AG08396 (cell line): ENCODE data around the gene TBC1D17.

ENCODE experiments used
- DNase-seq: peaks from one replicate; pipeline ENCODE4 v3.0.0; 2012; ENCODE audit warnings: low spot score, mixed read lengths

The TBC1D17 gene

DNA sequence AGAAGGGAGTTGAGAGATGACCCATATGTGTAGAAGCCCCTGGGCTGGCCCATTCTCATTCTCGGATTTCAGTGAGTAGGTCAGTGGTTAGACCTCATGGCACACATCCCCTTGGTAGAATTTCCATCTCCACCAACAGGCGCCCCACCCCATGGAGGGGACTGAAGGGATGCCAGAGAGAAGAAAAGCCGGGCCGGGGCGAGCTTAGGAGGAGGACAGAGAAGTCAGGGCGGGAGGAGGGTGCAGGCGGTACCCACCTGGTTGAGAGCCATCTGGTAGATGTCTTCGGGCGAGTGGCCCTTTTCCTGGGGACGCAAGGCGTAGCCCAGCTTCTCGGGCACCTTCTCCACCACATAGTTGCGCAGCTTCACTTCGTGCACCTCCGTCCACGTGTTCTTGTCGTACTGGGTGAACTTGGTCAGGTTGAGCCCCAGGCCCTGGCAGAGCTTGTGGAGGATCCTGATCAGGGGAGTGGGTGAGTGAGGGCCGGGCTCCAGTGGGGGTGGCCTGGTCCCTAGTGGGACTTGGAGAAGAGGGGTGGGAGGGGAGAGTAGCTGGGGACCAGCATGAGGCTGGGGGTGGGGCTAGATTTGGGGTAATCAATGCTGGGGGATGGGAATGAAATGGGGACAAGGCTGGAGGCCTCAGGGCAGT, 16.6 kb downstream of the TBC1D17 start:
- DNase-seq, result no peak

DNA sequence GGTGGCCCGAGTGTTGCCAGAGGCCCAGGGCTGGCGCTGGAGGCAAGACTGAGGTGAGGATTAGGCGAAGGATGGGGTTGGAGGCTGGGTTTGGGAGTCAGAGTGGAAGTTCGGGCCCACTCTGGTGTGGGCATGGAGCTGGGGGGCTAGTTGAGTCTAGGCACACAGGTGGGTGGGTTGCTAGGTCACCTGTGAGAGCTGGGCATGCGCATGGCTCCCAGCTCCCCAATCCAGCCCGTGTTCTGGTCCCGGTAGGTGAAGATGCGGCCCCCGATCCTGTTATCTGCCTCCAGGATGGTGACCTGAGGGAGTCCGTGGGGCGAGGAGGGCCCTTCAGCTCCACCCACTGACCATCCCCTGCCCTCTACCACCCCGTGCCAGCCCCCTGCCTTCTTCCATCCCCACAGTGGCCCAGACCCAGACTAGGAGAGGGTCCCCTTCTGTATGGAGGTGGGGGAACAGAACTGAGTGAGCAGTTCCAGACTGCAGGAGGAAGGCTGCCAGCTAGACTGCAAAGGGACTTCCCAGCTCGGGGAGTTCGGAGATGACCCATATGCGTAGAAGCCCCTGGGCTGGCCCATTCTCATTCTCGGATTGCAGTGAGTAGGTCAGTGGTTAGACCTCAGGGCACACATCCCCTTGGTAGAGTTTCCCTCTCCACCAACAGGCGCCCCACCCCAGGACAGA, 17.5 kb downstream of the TBC1D17 start:
- DNase-seq, result no peak

DNA sequence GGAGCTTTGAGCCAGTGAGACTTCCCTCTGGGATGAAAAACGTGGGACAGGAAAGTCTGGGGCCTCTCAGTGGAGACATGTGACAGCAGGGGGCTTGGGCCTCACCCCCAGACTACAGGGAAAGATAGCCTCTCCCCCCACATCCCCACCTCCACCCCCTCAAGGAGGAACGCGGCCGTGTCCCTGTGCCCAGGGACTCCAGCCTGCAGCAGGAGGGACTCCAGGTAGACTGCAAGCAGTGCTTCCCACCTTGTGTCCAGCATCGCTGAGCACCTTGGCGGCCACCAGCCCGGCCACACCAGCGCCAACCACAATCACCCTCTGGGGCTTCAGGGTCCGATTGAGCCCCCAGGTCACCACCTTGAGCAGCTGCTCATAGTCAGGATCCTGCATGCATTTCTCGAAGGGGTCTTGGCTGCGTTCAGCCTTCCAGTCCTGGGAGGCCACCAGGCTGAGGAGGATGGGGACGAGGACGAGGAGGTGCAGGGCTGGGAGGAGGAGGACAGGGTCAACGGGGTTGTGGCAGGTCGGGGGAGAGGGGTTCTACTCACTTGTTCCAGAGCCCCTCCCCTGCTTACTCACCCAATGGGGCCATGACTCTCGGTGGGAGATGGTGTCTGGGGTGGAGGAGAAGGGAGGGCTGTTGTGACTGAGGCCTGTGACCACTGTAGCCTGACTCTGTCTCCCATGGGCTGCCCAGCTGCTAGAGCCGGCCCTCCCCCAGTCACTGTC, 18.2 kb downstream of the TBC1D17 start:
- DNase-seq, result no peak

GRCh38 chr19:49896863-49897621, 19.5 kb downstream of the TBC1D17 start, which contains the start of gene IL4I1:
TSS of gene IL4I1 (minus strand) at chr19:49896887. CDS start at chr19:49896160, 727 bp downstream.
- no peak for DNase-seq

- DNase-seq, result no peak
Measured at GRCh38 chr19:49904136-49904535, 26.6 kb downstream of the TBC1D17 start.

GRCh38 chr19:49906879-49907564, 29.5 kb downstream of the TBC1D17 start:
- no peak for DNase-seq

- DNase-seq, result no peak
Measured at GRCh38 chr19:49907745-49908446, 30.4 kb downstream of the TBC1D17 start.

DNA sequence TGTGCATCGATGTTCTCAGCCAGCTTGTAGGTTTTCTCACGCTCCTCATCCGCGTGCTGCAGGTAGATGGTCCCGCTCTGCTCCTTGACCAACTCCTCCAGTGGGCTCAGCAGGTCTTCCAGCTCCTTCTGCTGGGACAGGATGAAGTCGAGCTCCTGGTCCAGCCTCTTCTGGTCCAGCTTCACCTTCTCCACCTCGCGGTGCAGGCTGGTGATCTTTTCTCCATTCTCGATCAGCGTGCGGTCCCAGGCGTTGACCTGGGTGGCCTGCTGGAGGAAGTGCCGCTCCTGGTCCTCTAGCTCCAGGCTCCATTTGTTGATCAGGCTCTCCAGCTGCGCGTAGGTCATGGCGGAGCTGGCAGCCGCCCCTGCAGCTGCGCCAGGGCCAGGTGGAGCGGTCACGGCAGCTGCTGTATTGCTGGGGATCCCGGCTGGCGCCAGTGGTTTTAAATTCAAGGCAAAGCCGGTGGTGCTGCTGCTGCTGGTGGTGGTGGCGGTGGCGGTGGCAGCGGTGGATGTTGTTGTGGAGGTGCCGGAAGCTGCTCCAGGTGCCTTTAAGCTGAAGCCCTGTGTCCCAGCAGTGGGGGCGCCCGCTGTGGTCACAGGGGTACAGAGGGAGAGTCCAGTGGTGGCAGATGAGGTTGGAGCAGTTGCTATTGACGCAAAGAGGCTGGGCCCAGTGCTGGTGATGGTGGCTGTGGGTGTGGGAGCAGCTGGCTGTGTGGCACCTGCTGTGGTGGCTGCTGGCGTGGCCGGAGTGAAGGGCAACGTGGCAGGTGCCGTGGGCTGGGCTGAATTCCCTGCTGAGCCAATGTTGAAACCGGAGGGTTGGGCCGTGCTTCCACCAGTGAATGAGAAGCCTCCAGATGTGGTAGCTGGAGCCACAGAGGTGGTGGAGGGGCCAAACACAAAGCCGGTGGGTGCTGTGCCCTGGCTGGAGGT, 31.2 kb downstream of the TBC1D17 start:
- DNase-seq, result no peak

GRCh38 chr19:49910179-49910578, 32.7 kb downstream of the TBC1D17 start:
- no peak for DNase-seq

DNA sequence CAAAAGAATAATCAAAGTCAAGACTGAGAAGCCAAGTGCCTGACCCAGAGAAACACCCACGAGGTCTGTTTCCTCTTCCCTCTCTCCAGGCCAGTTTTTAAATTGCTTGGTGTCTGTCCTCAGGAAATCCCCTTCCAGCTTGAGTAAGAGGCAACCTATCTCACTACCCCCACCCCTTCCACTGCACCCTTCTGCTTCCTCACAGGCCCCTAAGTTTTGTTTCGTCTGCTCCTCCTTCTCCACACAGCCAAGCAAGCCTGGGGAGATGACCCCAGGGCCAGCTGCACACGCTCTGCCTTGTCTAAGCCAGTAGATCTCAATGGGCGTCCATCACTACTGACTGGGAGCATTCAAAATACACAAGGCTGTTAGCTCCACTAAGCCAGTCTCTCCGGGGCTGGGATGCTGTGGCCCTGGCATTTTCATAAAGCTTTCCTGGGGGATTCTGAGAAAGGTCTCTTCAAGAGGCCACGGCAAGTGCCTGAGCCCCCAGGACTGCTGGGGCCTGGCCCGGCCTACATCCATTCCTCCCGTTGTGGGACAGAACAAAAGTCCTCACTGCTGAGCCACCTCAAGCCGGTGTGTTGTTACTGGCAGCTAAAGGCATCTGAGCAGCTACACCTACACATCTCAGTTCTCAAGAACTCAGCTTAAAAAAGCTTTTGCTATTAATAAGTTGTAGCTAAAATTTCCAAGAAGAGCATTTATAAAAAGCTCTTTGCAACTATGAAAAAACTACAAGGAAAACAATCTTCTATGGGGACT, 34.1 kb downstream of the TBC1D17 start:
- DNase-seq, result no peak

GRCh38 chr19:49912965-49913685, 35.6 kb downstream of the TBC1D17 start:
- DNase-seq, result no peak

- DNase-seq, result no peak
Measured at GRCh38 chr19:49913720-49914119, 36.2 kb downstream of the TBC1D17 start.

DNA sequence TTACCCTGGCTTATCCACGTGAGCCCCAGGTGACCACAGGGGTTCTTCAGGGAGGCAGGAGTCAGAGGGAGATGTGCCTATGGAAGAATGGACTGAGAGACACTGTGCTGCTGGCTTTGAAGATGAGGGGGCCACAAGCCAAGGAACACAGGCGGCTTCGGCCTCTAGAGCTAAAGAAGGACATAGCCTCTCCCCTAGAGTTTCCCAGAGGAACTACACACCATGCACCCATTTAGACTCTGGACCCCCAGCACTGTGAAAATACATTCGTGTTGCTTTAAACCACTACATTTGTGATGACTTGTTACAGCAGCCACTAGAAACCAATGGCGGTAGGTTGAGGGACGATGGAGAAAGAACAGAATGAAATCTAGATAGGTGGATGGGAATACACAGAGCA, 37.8 kb downstream of the TBC1D17 start:
- DNase-seq, result no peak

- no peak for DNase-seq
Measured at GRCh38 chr19:49916839-49917733, 39.6 kb downstream of the TBC1D17 start.

GRCh38 chr19:49918089-49918488, 40.6 kb downstream of the TBC1D17 start:
- no peak for DNase-seq

- DNase-seq, result no peak
Measured at GRCh38 chr19:49920624-49921363, 43.3 kb downstream of the TBC1D17 start.
